Measurements from ENCODE around the gene RAD51B. TPM values are rescaled to one million over a fixed set of nuclear protein-coding genes. Genes with fewer than 3 reads are reported as not detected.

RAD51B gene
- total RNA-seq, 1 experiment from 2014 or later = 20.0 TPM

- Histone ChIP-seq H3K4me2 (ENCODE audit: low read length) (no peak overlapping the region), H3K9me2 (ENCODE audit: insufficient read depth) (no peaks in the 10 kb centered on the region), H3K27ac (ENCODE audit: low read depth, low read length) (no peak overlapping the region), H3K9ac (ENCODE audit: low read length) (no peak overlapping the region), H3K9me3 (ENCODE audit: control insufficient read depth in 1 of 2, insufficient read depth in 1 of 2, low read depth in 1 of 2, low read length in 2 of 2) (no peaks in the 10 kb centered on the region), H2AFZ (ENCODE audit: low read depth, low read length, poor library complexity, severe bottlenecking) (no peak overlapping the region), H4K20me1 (ENCODE audit: insufficient read depth) (no peaks in the 10 kb centered on the region), H3K4me3 (replicated peaks in 1 of 2; ENCODE audit: low read depth in 1 of 2, low read length in 2 of 2) (no peak overlapping the region), H3K27me3 (ENCODE audit: insufficient read depth, low read length) (no peaks in the 10 kb centered on the region), H3K79me2 (ENCODE audit: insufficient read depth, low read length) (no peaks in the 10 kb centered on the region), H3K4me1 (ENCODE audit: control insufficient read depth in 1 of 2, insufficient read depth in 2 of 2, low read length in 2 of 2) (peaks cover 53 to 60% of the 10 kb centered on the region in 2 experiments), H3K36me3 (ENCODE audit: control insufficient read depth in 1 of 2, insufficient read depth in 2 of 2, low read length in 2 of 2) (no peaks in the 10 kb centered on the region)
- intact Hi-C loops (cut with micrococcal nuclease) = no loop called here
- CTCF ChIA-PET = no interaction called here
- POLR2A ChIA-PET = no interaction called here
- TF ChIP-seq CTCF (IDR thresholded peaks at IDR 0.05 in 2 of 3, conservative IDR thresholded peaks at IDR 0.05 in 1 of 3; ENCODE audit: borderline replicate concordance in 1 of 3, insufficient read depth in 1 of 3, low read depth in 2 of 3, low read length in 2 of 3) (no peak), ELF1 (IDR thresholded peaks at IDR 0.05; ENCODE audit: borderline replicate concordance, low read depth) (no peak), YY1 (IDR thresholded peaks at IDR 0.05; ENCODE audit: extremely low read depth, insufficient replicate concordance, low read depth, low read length) (no peak), RAD21 (IDR thresholded peaks at IDR 0.05; ENCODE audit: low read depth) (no peak), EZH2 (IDR thresholded peaks at IDR 0.05) (no peak)
- TF ChIP-seq, protein P1, sequence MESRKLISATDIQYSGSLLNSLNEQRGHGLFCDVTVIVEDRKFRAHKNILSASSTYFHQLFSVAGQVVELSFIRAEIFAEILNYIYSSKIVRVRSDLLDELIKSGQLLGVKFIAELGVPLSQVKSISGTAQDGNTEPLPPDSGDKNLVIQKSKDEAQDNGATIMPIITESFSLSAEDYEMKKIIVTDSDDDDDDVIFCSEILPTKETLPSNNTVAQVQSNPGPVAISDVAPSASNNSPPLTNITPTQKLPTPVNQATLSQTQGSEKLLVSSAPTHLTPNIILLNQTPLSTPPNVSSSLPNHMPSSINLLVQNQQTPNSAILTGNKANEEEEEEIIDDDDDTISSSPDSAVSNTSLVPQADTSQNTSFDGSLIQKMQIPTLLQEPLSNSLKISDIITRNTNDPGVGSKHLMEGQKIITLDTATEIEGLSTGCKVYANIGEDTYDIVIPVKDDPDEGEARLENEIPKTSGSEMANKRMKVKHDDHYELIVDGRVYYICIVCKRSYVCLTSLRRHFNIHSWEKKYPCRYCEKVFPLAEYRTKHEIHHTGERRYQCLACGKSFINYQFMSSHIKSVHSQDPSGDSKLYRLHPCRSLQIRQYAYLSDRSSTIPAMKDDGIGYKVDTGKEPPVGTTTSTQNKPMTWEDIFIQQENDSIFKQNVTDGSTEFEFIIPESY (IDR thresholded peaks at IDR 0.05; ENCODE audit: extremely low read depth, insufficient replicate concordance, low read length) = no peak
- TF ChIP-seq, protein P2, sequence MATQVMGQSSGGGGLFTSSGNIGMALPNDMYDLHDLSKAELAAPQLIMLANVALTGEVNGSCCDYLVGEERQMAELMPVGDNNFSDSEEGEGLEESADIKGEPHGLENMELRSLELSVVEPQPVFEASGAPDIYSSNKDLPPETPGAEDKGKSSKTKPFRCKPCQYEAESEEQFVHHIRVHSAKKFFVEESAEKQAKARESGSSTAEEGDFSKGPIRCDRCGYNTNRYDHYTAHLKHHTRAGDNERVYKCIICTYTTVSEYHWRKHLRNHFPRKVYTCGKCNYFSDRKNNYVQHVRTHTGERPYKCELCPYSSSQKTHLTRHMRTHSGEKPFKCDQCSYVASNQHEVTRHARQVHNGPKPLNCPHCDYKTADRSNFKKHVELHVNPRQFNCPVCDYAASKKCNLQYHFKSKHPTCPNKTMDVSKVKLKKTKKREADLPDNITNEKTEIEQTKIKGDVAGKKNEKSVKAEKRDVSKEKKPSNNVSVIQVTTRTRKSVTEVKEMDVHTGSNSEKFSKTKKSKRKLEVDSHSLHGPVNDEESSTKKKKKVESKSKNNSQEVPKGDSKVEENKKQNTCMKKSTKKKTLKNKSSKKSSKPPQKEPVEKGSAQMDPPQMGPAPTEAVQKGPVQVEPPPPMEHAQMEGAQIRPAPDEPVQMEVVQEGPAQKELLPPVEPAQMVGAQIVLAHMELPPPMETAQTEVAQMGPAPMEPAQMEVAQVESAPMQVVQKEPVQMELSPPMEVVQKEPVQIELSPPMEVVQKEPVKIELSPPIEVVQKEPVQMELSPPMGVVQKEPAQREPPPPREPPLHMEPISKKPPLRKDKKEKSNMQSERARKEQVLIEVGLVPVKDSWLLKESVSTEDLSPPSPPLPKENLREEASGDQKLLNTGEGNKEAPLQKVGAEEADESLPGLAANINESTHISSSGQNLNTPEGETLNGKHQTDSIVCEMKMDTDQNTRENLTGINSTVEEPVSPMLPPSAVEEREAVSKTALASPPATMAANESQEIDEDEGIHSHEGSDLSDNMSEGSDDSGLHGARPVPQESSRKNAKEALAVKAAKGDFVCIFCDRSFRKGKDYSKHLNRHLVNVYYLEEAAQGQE (IDR thresholded peaks at IDR 0.05; ENCODE audit: low read depth) = no peak
- TF ChIP-seq, protein P3, sequence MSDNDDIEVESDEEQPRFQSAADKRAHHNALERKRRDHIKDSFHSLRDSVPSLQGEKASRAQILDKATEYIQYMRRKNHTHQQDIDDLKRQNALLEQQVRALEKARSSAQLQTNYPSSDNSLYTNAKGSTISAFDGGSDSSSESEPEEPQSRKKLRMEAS (IDR thresholded peaks at IDR 0.05) = no peak
- DNase-seq (ENCODE audit: low read depth, low spot score) (no peak), ATAC-seq (no peak)
- RAD21 ChIA-PET (ENCODE audit: low non-redundant PET in 1 of 2, low total read pairs in 2 of 2, uncharacterized antibody in 2 of 2, unreplicated experiment in 2 of 2) = no interaction called here
- BruUV-seq (replicated peaks) = no TSS peak
These were observed 743.3 kb downstream of the RAD51B start for GRCh38 chr14:68562911-68563250.

All from HCT116 (cell line).